GM23338 (cell line): ENCODE measurements around the gene SMOC2. TPM values are rescaled to one million over a fixed set of nuclear protein-coding genes. Genes with fewer than 3 reads are reported as not detected.

Source experiments
- ATAC-seq: fragments of 200-7000 bp; cut with Tn5 transposase; 3 replicates; pipeline ENCODE4 v1.9.1; 2020
- DNase-seq: peaks from one replicate; pipeline ENCODE4 v3.0.0-alpha.2; 2015; ENCODE audit warnings: low spot score
- H2AFZ ChIP-seq: fragments of 200-600 bp; sonication (generic); 2 replicates; pipeline ENCODE4 v1.8.0; 2016; ENCODE audit warnings: antibody characterized with exemption, mild to moderate bottlenecking, moderate library complexity
- H3F3A ChIP-seq: fragments of 200-600 bp; sonication (generic); replicated peaks from 2 replicates; pipeline ENCODE4 v1.8.0; 2017; ENCODE audit warnings: antibody characterized with exemption, mixed run types, low read depth
- H3K27ac ChIP-seq: fragments of 200-600 bp; sonication (generic); 2 replicates; pipeline ENCODE4 v1.6.1; 2016; ENCODE audit warnings: low read depth
- H3K27me3 ChIP-seq: fragments of 200-600 bp; sonication (generic); 2 replicates; pipeline ENCODE4 v1.8.0; 2016; ENCODE audit warnings: mild to moderate bottlenecking, mixed run types, moderate library complexity; ENCODE audit not compliant: insufficient read depth
- H3K36me3 ChIP-seq: fragments of 200-600 bp; sonication (generic); 2 replicates; pipeline ENCODE4 v1.8.0; 2016; ENCODE audit warnings: mild to moderate bottlenecking; ENCODE audit not compliant: insufficient read depth
- H3K4me1 ChIP-seq: fragments of 200-600 bp; sonication (generic); 2 replicates; pipeline ENCODE4 v1.8.0; 2016; ENCODE audit warnings: mild to moderate bottlenecking, moderate library complexity; ENCODE audit not compliant: insufficient read depth
- H3K4me2 ChIP-seq: fragments of 200-600 bp; sonication (generic); 2 replicates; pipeline ENCODE4 v1.7.1; 2017; ENCODE audit warnings: mixed run types
- H3K4me3 ChIP-seq: fragments of 200-600 bp; sonication (generic); 2 replicates; pipeline ENCODE4 v1.6.1; 2016; ENCODE audit warnings: mixed run types
- H3K79me2 ChIP-seq: fragments of 200-600 bp; sonication (generic); replicated peaks from 2 replicates; pipeline ENCODE4 v1.8.0; 2017; ENCODE audit warnings: mild to moderate bottlenecking; ENCODE audit not compliant: insufficient read depth
- H3K9me2 ChIP-seq: fragments of 200-600 bp; sonication (generic); 2 replicates; pipeline ENCODE4 v1.8.0; 2017; ENCODE audit not compliant: insufficient read depth
- H4K20me1 ChIP-seq: fragments of 200-600 bp; sonication (generic); replicated peaks from 2 replicates; pipeline ENCODE4 v1.8.0; 2017; ENCODE audit warnings: mild to moderate bottlenecking; ENCODE audit not compliant: insufficient read depth
- H3K27ac Mint-ChIP-seq: 2 replicates; pipeline ENCODE4 v1.8.0; 2020; ENCODE audit warnings: inconsistent platforms, mild to moderate bottlenecking, moderate library complexity, mixed read lengths
- H3K27me3 Mint-ChIP-seq: 3 replicates; pipeline ENCODE4 v1.8.0; 2022; ENCODE audit warnings: low read depth, mild to moderate bottlenecking, moderate library complexity, mixed read lengths, inconsistent platforms; ENCODE audit not compliant: insufficient read depth, poor library complexity
- H3K36me3 Mint-ChIP-seq: 3 replicates; pipeline ENCODE4 v1.8.0; 2021; ENCODE audit warnings: low read depth, mild to moderate bottlenecking, inconsistent platforms, moderate library complexity, mixed read lengths
- H3K4me1 Mint-ChIP-seq: 3 replicates; pipeline ENCODE4 v1.8.0; 2020; ENCODE audit warnings: mild to moderate bottlenecking, inconsistent platforms, mixed read lengths
- H3K4me3 Mint-ChIP-seq: 3 replicates; pipeline ENCODE4 v1.8.0; 2021; ENCODE audit warnings: moderate library complexity, mild to moderate bottlenecking, inconsistent platforms, mixed read lengths
- H3K9me3 Mint-ChIP-seq: 3 replicates; pipeline ENCODE4 v1.8.0; 2020; ENCODE audit warnings: moderate library complexity, mild to moderate bottlenecking, inconsistent platforms, mixed read lengths
- CREB1 ChIP-seq: fragments of 250-450 bp; sonication (Bioruptor Pico); IDR thresholded peaks from 2 replicates; pipeline ENCODE4 v1.5.0; 2020; ENCODE audit warnings: low read depth, mild to moderate bottlenecking, moderate library complexity
- CTCF ChIP-seq, 2 experiments: fragments of 200-600 bp in 1 of 2; sonication (generic) in 1 of 2; conservative IDR thresholded peaks; 2 replicates each; pipeline versions ENCODE4 v1.5.1 to v1.6.1; 2016 to 2017; ENCODE audit warnings: antibody characterized with exemption in 2 of 2, low read depth in 2 of 2, mild to moderate bottlenecking in 2 of 2, moderate library complexity in 1 of 2
- EZH2phosphoT487 ChIP-seq: fragments of 200-600 bp; sonication (generic); IDR thresholded peaks from one replicate; pipeline ENCODE4 v1.8.1; 2018; ENCODE audit warnings: antibody characterized with exemption; ENCODE audit not compliant: unreplicated experiment
- JUNB ChIP-seq: IDR thresholded peaks from one replicate; pipeline ENCODE4 v1.6.1; 2016; ENCODE audit warnings: antibody characterized with exemption; ENCODE audit not compliant: unreplicated experiment
- POLR2AphosphoS5 ChIP-seq: IDR thresholded peaks from 2 replicates; pipeline ENCODE4 v1.6.1; 2016; ENCODE audit warnings: antibody characterized with exemption, low read depth
- REST ChIP-seq: IDR thresholded peaks from one replicate; pipeline ENCODE4 v1.6.1; 2018; ENCODE audit warnings: antibody characterized with exemption; ENCODE audit not compliant: unreplicated experiment
- STAT1 ChIP-seq: IDR thresholded peaks from one replicate; pipeline ENCODE4 v1.6.1; 2016; ENCODE audit warnings: antibody characterized with exemption; ENCODE audit not compliant: unreplicated experiment
- ZNF114 ChIP-seq: fragments of 250-450 bp; sonication (Bioruptor Pico); IDR thresholded peaks from 2 replicates; pipeline ENCODE4 v1.5.0; 2020; ENCODE audit warnings: mild to moderate bottlenecking, moderate library complexity
- ZNF331 ChIP-seq: fragments of 250-450 bp; sonication (Bioruptor Pico); IDR thresholded peaks from 2 replicates; pipeline ENCODE4 v1.5.0; 2020; ENCODE audit warnings: low read depth, mild to moderate bottlenecking, moderate library complexity
- polyA plus RNA-seq: library from polyadenylated mRNA; unstranded; fragments of >200 nt; fragmentation: Nextera tagmentation; extraction: Ambion mirVana; gene quantifications from 2 replicates; pipeline ENCODE4 v1.2.1, GENCODE V29; 2016
- total RNA-seq: library from RNA; depleted of rRNA; stranded (reverse); fragments of >200 nt; shearing (Covaris generic); gene quantifications from 2 replicates; pipeline ENCODE4 v1.2.3, GENCODE V29; 2014
- TF ChIP-seq, protein P1 (sequence below): fragments of 250-450 bp; sonication (Bioruptor Pico); IDR thresholded peaks from 2 replicates; pipeline ENCODE4 v1.5.0; 2020; ENCODE audit warnings: mild to moderate bottlenecking, moderate library complexity

The SMOC2 gene
- total and polyA plus RNA-seq, 2 experiments from 2014 or later = 4.3 to 6.5 TPM

- TF ChIP-seq CTCF (conservative IDR thresholded peaks at IDR 0.05; ENCODE audit: low read depth in 2 of 2) (no peak), EZH2phosphoT487 (no peak), JUNB (no peak)
- TF ChIP-seq, protein P1, sequence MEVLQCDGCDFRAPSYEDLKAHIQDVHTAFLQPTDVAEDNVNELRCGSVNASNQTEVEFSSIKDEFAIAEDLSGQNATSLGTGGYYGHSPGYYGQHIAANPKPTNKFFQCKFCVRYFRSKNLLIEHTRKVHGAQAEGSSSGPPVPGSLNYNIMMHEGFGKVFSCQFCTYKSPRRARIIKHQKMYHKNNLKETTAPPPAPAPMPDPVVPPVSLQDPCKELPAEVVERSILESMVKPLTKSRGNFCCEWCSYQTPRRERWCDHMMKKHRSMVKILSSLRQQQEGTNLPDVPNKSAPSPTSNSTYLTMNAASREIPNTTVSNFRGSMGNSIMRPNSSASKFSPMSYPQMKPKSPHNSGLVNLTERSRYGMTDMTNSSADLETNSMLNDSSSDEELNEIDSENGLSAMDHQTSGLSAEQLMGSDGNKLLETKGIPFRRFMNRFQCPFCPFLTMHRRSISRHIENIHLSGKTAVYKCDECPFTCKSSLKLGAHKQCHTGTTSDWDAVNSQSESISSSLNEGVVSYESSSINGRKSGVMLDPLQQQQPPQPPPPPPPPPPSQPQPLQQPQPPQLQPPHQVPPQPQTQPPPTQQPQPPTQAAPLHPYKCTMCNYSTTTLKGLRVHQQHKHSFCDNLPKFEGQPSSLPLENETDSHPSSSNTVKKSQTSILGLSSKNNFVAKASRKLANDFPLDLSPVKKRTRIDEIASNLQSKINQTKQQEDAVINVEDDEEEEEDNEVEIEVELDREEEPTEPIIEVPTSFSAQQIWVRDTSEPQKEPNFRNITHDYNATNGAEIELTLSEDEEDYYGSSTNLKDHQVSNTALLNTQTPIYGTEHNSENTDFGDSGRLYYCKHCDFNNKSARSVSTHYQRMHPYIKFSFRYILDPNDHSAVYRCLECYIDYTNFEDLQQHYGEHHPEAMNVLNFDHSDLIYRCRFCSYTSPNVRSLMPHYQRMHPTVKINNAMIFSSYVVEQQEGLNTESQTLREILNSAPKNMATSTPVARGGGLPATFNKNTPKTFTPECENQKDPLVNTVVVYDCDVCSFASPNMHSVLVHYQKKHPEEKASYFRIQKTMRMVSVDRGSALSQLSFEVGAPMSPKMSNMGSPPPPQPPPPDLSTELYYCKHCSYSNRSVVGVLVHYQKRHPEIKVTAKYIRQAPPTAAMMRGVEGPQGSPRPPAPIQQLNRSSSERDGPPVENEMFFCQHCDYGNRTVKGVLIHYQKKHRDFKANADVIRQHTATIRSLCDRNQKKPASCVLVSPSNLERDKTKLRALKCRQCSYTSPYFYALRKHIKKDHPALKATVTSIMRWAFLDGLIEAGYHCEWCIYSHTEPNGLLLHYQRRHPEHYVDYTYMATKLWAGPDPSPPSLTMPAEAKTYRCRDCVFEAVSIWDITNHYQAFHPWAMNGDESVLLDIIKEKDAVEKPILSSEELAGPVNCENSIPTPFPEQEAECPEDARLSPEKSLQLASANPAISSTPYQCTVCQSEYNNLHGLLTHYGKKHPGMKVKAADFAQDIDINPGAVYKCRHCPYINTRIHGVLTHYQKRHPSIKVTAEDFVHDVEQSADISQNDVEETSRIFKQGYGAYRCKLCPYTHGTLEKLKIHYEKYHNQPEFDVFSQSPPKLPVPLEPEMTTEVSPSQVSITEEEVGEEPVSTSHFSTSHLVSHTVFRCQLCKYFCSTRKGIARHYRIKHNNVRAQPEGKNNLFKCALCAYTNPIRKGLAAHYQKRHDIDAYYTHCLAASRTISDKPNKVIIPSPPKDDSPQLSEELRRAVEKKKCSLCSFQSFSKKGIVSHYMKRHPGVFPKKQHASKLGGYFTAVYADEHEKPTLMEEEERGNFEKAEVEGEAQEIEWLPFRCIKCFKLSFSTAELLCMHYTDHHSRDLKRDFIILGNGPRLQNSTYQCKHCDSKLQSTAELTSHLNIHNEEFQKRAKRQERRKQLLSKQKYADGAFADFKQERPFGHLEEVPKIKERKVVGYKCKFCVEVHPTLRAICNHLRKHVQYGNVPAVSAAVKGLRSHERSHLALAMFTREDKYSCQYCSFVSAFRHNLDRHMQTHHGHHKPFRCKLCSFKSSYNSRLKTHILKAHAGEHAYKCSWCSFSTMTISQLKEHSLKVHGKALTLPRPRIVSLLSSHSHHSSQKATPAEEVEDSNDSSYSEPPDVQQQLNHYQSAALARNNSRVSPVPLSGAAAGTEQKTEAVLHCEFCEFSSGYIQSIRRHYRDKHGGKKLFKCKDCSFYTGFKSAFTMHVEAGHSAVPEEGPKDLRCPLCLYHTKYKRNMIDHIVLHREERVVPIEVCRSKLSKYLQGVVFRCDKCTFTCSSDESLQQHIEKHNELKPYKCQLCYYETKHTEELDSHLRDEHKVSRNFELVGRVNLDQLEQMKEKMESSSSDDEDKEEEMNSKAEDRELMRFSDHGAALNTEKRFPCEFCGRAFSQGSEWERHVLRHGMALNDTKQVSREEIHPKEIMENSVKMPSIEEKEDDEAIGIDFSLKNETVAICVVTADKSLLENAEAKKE (CRISPR knock-in tag) = no peak
Measured at GRCh38 chr6:168546730-168547129, 105.7 kb downstream of the SMOC2 start (continued).

- ATAC-seq (no peak), DNase-seq (no peak)
- Histone ChIP-seq H3K27me3 (no peaks in the 10 kb centered on the region), H3K36me3 (no peaks in the 10 kb centered on the region), H3K9me2 (no peaks in the 10 kb centered on the region), H3K4me3 (no peak overlapping the region), H2AFZ (no peak overlapping the region), H3K27ac (no peak overlapping the region), H3K4me1 (no peaks in the 10 kb centered on the region), H4K20me1 (no peaks in the 10 kb centered on the region), H3K79me2 (no peaks in the 10 kb centered on the region), H3K4me2 (no peak overlapping the region), H3F3A (no peaks in the 10 kb centered on the region)
- Mint-ChIP-seq H3K4me3 (no peak overlapping the region), H3K27ac (no peak overlapping the region), H3K36me3 (no peaks in the 10 kb centered on the region), H3K4me1 (no peaks in the 10 kb centered on the region), H3K9me3 (no peaks in the 10 kb centered on the region), H3K27me3 (no peaks in the 10 kb centered on the region)
- TF ChIP-seq CREB1 (CRISPR knock-in tag) = no peak
- TF ChIP-seq POLR2AphosphoS5 = no peak
- no peak for TF ChIP-seq ZNF331 (CRISPR knock-in tag)
- no peak for TF ChIP-seq EZH2phosphoT487
- TF ChIP-seq ZNF114 (CRISPR knock-in tag) = no peak
- no peak for TF ChIP-seq REST
- no peak for TF ChIP-seq STAT1
- TF ChIP-seq JUNB = no peak
Measured at GRCh38 chr6:168550326-168550725, 109.3 kb downstream of the SMOC2 start.
